ENCODE measurements around the gene RPS6KA5.
"Not testable (repeated sequence)": the region's sequence is repeated elsewhere in the genome, so short reads cannot be mapped to it uniquely, and the experiment has no call there.

The RPS6KA5 gene

DNA sequence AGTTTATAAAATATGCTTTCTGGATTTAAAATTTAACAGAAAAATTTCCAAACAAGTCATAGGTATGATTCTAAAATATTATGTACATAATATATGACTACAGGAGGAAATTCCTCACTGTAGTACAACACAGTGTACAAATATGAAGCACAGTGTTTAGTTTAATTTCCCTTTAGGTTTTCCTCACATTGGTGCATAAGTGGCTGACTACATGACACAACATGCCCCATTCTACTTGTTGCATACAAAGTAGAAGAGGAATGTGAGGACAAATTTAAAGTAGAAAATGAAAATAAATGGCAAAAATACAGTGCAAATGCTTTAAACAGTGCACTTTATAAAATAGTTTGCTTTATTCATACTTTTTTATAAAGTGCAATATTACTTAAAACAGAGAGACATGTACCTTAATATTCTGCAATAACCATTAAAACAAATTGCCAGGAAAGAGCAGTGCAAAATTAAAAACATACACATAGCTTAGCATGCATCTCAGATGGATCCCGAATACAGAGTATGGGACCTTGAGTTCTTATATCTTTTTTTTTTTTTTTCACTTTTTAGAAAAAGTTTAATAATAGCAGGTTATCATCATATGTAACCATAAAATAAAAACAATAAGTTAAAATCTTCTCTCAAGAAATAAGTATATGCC lies 189.4 kb downstream of the RPS6KA5 start:
- DNase-seq (ENCODE audit: low spot score) = no peak

DNA sequence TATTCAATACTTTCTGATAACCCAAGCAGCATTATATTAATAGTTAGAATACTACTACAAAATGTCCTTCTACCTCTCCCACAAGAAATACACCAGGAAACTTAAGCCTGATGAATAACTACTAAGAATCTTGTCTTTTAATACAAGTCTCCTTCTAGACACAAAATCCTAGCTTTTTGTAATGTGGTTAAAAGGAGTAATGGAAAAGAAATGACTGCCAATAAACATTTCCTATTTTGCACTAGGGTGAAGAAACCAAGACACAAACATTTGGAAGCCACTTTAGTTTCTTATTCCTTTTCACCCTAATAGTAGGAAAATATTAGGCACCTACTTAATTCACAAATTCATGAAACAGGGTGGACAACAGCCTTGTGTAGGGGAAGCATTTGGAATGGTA lies 192.9 kb downstream of the RPS6KA5 start:
- no peak for DNase-seq (ENCODE audit: low spot score)

DNA sequence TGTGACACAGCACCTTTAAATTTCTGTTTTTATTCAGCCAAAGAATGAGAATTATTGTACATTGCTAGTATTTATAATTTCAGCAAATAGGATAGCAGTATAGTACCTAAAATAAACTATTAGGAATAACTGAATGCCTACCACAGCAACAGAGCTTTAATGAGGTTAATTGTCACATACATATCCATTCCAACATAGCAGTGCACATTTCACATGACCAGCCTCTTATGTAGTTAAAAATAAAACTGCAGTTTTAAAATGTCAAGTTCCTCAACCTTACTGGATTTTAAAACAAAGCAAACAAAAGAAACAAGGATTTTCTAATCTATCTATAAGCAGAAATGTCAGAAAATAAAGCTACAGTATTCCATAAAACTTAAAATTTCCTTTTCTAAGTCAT lies 193.6 kb downstream of the RPS6KA5 start:
- no peak for DNase-seq (ENCODE audit: low spot score)

DNA sequence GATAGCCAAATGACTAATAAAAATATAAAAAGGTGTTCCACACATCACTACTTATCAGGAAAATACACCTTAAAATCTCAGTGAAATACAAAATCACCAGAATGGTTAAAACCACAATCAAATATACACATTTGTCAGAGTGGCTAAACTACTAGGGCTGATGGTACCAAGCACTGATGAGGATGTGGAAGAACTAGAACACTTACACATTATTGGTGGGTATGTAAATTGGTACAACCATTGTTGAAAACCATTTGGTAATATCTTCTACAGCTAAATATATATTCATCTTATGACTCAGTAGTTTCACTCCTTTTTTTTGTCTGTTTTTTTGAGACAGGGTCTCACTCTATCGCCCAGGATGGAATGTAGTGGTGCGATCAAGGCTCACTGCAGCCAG lies 195.7 kb downstream of the RPS6KA5 start:
- no peak for DNase-seq (ENCODE audit: low spot score)

GRCh38 chr14:90858511-90858910 lies 201.9 kb downstream of the RPS6KA5 start:
- DNase-seq (ENCODE audit: low spot score) = no peak

- no peak for DNase-seq (ENCODE audit: low spot score)
These were observed 202.6 kb downstream of the RPS6KA5 start for GRCh38 chr14:90857866-90858265.

DNA sequence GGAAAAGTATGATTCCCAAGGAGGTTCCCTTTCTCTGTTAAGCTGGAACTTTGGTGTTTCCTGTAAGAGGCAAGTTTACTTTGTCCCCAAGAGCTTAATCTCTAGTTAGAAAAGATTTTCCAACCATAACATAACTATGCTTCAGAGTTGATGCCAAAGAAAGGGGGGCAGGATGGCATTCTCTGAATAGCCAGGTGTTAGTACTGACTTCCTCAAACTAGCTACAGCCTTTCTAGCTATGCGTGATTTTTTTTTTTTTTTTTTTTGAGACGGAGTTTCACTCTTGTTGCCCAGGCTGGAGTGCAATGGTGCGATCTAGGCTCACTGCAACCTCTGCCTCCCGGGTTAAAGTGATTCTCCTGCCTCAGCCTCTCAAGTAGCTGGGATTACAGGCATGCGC lies 204.3 kb downstream of the RPS6KA5 start:
- not testable (repeated sequence) for DNase-seq (ENCODE audit: low spot score)

GRCh38 chr14:90853116-90853515 lies 207.3 kb downstream of the RPS6KA5 start:
- DNase-seq (ENCODE audit: low spot score) = no peak

DNA sequence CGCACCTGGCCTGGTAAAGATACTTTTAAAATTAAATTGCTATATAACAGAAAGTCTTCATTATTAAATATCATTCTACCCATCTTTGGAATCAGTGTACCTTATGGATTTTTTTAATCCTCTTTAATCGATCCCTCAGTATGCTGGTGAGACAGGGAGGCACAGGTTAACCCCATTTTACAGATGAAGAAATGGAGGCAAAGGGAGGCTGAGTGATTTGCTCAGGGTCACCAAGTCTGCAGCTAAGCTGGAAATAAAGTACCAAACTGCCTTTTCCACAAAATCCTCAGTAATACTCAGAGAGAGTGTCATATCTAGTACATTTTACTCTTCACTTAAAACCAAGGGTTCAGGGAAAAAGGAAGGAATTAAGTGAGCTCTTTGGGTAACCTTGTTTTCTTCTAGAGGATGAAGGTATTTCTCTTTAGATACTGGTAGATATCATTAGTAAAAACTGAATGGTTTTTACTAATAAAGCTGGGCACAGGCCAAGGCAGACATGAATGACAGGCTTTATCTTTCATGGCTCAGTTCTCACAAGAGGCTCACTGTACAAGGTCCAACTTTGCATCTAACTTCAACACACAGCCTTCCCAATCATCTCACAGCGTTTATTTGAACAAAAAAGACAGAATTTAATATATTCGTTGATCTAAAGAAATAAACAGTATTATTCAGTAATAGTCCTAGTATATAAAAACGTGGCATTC lies 209.0 kb downstream of the RPS6KA5 start:
- DNase-seq (ENCODE audit: low spot score) = no peak

GRCh38 chr14:90850487-90850886 lies 210.0 kb downstream of the RPS6KA5 start:
- no peak for DNase-seq (ENCODE audit: low spot score)

GRCh38 chr14:90849787-90850444 lies 210.5 kb downstream of the RPS6KA5 start:
- DNase-seq (ENCODE audit: low spot score) = no peak

DNA sequence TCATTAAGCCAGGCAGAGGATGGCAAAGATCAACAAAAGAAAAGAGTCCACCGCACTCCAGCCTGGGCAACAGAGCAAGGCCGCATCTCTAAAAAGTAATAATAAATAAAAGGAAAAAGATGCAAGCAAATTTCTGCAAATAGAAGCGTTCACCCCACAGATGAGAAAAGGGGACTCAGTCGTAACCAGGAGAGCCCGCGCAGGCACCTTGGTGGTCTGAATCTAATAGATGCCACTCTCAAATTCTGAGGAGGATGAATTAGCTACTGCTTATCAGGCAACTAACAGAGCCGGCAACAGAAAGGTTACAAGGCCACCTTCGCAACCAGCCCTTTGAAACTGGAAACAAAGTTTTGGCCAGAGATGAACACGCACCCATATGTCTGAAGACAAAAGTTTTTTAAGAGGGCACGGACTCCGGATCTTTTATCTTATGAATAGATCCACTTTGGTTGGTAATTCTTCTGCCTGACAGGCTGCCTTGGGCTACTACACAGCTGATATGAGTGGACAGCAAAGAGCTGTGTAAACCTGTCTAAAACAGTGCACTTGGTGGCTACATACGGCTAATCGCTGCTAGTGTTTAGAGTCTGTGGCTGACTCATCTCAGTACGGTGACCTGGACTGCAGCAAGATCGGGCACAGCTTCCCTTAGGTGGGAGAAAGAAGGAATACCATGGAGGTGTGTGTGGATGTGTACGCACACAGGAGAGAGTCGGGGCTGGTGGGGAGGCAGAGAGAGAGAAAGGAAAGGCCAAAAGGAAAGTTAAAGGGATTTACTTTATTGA lies 211.3 kb downstream of the RPS6KA5 start:
- no peak for DNase-seq (ENCODE audit: low spot score)

DNA sequence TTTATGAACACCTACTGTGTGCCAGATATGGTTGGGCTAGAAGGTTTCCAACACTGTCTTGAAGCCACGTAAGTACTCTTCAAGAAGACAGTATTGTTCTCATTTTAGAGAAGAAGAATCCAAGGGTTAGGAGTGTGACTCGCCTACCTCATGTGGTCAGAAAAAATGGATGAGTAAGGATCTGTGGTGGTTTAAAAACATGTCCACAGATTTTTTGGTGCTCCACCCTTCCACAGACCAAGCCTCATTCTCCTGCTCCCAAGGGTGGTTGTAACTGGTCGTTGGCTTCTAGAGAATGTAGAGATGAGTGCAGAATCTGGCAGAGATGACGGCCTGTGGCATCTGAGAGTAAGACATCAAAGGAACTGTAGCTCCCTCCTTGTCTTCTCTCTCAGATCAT lies 213.9 kb downstream of the RPS6KA5 start:
- no peak for DNase-seq (ENCODE audit: low spot score)

DNA sequence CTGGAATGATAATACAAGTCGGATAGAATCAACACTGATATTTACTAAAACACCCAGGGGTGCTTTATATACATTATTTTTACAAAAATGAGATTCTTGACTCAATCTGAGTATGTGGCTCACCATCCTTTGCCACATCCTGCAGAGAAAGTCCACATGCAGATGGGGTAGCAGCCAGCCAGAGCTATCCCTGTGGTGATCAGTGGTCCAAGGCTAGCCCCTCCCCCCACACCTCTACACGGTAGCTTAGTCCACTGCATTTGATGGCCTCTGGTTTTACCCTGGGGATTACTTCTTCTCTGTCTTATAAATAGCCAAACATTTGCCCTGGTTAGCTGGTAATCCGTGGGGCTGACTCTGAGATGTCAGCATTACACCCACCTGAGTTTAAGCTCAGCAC lies 216.1 kb downstream of the RPS6KA5 start:
- DNase-seq (ENCODE audit: low spot score) = no peak

DNA sequence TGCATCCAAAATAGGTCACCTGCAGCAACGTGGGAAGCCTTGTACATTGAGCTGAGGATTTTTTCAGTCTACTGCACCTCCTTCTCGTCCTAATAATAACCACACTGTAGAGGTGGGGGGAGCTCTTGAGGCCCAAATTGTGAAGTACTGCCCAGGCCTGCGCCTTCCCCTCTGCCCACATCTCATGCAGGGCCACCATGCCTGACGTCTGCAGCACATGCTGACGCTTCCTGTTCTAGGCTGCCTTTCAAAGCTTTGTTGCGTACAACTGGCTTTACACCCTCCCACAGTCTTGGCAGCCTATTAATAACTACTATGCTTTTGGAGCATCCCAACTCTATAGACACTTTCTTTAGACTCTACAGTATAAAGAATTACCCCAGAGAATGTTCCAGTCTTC lies 217.7 kb downstream of the RPS6KA5 start:
- DNase-seq (ENCODE audit: low spot score) = no peak

GRCh38 chr14:90840667-90841066 lies 219.8 kb downstream of the RPS6KA5 start:
- DNase-seq (ENCODE audit: low spot score) = not testable (repeated sequence)

- DNase-seq (ENCODE audit: low spot score) = no peak
These were observed 220.6 kb downstream of the RPS6KA5 start for GRCh38 chr14:90839889-90840266.

- DNase-seq (ENCODE audit: low spot score) = no peak
These were observed 221.2 kb downstream of the RPS6KA5 start for GRCh38 chr14:90839024-90839888.

DNA sequence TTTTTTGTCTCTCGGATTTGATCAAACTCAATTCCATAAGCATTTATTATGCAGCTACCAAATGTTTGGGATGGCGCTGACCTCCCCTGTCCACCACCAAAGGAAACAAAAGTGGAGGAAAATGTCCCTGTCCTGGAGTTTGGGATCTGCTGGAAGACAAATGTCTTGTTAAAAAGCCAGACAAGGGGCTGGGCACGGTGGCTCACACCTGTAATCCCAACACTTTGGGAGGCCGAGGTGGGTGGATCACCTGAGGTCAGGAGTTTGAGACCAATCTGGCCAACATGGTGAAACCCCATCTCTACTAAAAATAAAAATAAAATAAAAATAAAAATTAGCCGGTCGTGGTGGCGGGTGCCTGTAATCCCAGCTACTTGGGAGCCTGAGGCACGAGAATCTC lies 221.9 kb downstream of the RPS6KA5 start:
- not testable (repeated sequence) for DNase-seq (ENCODE audit: low spot score)

DNA sequence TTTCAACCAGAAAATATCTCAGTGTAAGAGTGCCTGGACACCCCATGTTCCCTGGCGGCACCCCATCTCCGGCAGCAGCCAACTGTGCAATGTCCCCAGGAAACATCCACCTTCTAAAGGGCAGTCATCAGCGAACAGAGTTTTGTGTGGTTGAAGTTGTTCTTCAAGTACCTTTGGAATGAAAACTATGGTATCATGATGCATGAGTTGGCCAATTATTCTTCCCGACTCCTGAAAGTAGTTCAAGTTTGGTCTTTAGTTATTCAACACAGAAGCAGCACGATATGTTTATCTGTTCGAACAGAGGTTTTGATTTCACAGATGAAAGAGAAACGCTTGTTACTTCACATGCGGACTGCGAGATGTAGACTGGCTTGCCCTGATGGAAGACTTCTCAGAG lies 223.1 kb downstream of the RPS6KA5 start:
- no peak for DNase-seq (ENCODE audit: low spot score)

DNA sequence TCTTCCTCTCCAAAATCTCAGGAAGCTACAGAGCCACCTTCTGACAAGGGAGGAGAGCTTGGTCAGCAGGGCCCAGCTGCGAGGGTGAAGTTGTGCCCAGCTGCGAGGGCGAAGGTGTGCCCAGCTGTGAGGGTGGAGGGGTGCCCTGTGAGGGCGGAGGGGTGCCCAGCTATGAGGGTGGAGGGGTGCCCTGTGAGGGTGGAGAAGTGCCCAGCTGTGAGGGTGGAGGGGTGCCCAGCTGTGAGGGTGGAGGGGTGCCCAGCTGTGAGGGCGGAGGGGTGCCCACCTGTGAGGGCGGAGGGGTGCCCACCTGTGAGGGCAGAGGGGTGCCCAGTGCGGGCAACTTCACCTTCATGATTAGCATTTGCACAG lies 223.8 kb downstream of the RPS6KA5 start:
- DNase-seq (ENCODE audit: low spot score) = no peak

- no peak for DNase-seq (ENCODE audit: low spot score)
These were observed 228.6 kb downstream of the RPS6KA5 start for GRCh38 chr14:90831821-90832220.
